Hematopoietic multipotent progenitor cell treated with erythropoietin and hydrocortisone succinate and interleukin-3 and kit ligand, for 17 days (in vitro differentiated cells): ENCODE data around the gene TNRC6C.
"Not testable (repeated sequence)": the region's sequence is repeated elsewhere in the genome, so short reads cannot be mapped to it uniquely, and the experiment has no call there.

Source experiments
- DNase-seq: peaks from one replicate; pipeline ENCODE4 v3.0.0-alpha.2; 2015; ENCODE audit warnings: low spot score

TNRC6C gene

DNA sequence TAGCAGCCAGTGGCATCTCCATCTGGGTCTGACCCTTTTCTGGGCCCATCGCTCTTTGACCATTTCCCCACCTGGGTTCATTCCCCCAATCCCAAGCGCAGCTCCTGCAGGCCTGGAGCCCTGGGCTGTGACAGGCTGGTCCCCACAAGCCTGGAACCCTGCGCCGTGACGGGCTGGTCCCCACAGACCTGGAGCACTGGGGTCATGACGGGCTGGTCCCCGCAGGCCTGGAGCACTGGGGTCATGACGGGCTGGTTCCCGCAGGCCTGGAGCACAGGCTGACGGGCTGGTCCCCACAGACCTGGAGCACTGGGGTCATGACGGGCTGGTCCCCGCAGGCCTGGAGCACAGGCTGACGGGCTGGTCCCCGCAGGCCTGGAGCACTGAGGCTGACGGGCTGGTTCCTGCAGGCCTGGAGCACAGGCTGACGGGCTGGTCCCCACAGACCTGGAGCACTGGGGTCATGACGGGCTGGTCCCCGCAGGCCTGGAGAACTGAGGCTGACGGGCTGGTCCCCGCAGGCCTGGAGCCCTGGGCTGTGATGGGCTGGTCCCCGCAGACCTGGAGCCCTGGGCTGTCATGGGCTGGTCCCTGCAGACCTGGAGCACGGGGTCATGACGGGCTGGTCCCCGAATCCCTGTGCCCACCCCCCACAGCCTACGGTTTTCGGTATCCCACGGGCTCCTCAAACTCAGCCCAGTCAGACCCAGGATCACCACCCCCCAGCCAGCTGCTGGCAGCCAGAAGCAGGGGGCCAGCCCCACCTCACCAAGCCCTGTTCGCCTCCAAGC is 153.4 kb downstream of the TNRC6C start:
- DNase-seq, result no peak

DNA sequence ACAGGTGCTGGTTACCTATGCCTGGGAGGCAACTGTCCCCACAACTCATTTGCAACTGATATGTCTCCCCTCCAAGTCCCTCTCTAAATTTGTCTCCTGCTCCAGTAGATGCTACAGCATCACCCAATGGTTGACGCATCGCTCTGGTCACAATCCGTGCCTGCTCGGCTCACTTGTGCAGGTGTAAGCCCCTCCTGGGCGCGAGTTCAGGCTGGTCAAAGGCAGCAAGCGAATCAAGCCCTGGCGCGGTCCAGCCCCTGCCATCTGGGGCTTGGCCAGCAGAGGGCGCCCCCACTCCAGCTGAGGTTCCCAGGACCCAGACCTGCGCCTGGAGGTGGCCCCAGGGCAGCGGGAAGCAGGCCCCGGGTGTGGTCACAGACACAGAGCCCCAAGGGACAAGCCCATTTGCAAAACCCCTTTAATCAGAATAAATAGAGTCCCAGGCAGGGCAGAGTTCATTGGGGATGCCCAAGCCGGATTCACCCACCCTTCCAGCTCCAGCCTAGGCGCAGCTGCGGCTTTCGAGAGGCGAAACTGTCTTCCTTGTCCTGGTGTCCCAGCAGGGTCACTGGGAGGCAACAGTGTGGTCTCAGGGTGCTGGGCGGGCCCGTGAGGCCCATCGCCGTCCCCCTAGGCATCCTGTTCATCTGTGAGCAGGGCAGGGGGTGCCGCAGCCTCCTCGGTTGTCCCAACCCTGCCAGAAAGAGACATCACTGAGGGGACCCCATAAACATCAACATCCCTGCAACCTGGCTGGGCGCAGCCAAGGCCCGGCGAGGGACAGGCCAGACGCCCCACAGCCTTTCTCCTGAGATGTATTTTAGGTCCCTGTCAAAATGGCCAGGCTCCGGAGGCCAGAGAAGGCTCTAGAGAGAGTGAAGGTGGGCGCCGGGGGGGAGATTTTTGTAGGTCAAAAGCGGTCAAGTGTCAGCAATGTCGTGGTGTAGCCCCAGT is 154.3 kb downstream of the TNRC6C start:
- peak; percentile 74 for DNase-seq

DNA sequence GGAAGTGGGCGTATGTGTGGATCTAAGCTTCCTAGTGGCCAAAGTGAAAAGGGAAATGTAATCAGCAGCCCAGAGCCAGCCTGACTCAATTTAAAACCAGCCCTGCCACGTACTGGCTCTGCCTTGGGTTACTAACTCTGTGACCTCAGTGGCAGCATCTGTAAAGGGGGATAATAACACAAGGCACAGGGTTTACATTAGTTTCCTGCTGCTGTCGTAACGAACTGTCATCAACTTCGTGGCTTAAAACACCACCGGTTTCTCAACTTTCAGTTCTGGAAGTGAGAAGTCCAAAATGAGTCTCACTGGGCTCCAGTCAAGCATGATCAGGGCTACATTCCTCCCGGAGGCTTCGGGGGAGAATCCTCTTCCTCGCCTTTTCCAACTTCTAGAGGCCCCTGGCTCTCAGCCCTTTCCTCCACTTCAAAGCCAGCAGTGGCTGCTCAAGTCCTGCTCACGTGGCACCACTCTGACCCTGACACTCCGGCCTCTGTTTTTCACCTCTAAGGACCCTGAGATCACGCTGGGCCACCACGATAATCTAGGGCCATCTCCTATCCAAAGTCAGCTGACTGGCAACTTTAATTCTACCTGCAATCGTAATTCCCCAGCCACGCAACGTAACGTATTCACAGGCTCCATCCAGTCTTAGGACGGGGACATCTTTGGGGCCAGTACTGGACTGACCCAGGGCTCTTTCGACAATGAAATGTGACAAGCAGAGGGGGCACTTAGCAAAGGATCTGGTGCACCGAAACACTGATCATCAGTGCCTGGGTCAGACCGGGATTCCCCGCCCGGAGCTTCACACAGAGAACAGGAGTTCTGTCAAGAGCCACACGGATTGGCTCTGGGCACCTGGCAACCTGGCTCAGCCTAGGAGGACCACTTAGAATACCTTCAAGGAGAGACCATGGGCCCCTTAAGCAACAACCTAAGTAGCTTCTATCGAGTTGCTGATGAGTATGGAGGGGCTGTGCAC is 155.6 kb downstream of the TNRC6C start:
- DNase-seq, result no peak

DNA sequence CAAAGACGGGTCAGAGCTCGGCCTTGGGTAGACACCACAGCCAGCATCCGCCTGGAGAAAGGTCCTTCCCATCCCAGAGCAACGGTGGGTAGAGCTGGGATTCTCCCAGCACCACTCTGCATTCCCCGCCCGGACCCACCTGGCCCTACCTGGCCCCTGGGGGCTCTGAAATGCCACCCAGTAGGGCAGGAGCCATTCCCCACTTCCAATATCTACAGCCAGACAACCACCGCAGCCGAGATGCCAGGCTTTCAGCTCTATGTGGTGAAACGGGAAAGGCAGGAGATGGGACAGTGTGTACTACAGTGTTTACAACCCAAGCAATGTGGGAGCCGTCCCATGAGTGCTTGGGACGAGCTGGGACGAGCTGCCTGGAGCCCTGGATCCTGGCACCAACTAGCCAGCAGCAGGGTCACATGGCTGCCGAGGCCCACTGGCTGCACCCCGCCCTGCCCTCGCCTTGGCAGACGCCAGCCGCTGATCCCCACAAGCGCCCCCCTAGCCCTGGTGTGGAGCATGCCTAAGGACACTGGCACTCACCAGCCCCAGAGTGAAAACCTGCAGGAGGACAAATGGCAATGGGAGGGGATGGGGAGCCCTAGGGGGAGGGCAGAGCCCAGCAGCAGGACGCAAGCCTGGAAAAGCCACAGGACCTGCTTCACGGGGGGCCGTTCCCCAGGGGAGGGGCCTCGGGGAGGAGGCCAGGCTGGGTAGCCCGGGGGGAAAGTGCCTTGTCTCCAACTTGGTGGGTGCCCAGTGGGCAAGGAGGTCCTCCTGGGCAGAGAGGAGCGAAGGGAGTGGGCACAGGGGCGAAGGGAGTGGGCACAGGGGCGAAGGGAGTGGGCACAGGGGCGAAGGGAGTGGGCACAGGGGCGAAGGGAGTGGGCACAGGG is 156.6 kb downstream of the TNRC6C start:
- no peak for DNase-seq

DNA sequence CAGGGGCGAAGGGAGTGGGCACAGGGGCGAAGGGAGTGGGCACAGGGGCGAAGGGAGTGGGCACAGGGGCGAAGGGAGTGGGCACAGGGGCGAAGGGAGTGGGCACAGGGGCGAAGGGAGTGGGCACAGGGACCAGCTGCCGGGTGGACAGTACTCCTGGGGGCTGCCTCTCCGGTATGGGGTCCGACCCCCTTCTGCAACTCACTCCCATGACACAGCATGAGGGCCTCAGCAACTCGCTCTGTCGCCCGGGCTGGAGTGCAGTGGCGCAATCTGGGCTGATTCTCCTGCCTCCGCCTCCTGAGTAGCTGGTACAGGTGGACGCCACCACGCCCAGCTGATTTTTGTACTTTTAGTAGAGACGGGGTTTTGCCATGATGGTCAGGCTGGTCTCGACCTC is 157.3 kb downstream of the TNRC6C start:
- not testable (repeated sequence) for DNase-seq

DNA sequence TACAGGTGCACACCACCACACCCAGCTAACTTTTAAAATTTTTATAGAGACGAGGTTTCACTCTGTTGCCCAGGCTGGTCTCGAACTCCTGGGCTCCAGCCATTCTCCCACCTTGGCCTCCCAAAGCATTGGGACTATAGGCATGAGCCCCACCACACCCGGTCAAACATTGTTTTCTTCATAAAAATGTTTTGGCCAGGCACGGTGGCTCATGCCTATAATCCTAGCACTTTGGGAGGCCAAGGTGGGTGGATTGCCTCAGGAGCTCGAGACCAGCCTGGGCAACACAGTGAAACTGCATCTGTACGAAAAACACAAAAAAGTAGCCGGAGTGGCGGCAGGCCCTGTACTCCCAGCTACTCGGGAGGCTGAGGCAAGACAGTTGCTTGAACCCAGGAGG is 157.9 kb downstream of the TNRC6C start:
- no peak for DNase-seq

DNA sequence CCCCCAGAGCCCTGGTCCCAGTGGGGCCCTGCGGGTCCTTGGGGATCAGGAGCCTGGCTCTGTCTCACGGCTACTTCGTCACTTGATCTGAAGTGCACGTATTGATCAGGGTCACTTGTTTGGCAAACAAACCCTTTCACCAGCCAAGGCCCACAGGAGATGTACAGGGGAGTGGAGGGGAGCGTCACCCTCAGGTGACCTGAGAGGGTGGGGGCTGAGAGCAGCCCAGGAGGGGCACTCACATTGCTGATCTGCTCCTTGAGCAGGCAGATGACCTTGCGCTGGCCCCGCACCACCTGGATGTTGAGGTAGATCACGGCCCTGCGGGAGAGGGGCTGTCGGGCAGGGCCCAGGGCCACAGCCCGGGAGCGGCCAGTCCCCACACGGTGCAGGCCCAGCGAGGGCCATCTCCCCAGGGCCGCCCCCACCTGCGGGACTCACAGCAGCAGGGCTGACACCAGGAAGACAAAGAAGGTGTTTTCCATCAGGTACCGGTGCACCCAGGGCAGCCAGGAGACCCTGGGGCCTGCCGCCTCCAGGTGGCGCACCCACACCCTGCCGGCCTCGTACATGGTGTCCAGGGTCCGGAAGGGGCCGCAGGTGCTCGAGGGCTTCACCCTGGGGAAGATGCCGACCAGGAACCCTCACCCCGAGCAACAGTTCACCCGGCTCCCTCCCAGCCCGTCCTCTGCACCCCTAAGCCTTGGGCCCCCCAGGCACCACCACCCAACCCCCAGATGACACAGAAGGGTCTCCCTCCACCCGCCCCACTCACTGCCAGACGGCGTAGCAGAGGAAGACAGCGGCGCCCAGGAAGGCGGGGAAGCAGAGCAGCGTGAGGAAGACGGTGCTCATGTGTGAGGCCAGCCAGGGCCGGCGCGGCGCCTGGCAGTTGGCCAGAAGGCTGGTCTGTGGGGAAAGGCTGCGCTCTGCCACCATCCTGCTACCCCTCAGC is 158.8 kb downstream of the TNRC6C start:
- DNase-seq, result no peak

DNA sequence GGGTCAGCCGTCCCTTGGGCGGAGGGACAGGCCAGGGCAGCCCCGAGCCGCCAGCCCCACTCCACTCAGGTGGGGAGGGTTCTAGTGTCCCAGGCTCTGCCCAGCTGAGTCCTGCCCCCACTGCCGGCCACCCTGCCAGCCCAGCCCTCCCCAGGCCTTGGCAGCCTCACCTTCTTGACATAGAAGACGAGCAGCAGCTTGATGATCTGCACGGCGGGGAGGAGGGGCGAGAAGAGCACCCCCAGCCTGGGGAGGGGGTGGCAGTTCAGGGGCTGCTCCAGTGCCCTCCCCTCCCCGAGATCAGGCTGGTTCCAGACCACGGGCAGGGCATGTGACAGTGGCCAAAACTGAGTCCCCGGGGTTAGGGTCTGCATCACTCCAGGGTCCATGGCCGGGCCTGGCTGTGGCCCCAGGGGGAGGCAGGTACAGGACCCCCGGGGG is 160.3 kb downstream of the TNRC6C start:
- DNase-seq, result no peak

DNA sequence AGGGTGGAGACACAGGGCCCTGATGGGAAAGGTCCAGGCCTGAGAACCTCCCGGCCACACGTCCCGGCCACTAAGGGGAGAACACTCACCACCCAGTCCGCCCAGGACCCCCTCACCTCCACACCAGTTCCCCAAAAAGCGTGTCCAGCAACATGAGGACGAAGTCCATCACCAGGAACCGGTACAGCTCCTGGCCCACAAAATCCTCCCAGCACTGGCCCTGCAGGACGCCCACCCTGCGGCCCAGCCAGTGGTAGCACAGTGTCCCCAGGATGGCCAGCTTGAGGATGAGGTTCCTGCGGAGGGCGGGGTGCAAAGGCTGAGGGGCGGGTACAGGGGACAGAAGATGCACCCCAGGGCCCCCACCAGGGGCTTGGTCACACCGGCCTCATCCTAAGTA is 162.0 kb downstream of the TNRC6C start:
- no peak for DNase-seq

DNA sequence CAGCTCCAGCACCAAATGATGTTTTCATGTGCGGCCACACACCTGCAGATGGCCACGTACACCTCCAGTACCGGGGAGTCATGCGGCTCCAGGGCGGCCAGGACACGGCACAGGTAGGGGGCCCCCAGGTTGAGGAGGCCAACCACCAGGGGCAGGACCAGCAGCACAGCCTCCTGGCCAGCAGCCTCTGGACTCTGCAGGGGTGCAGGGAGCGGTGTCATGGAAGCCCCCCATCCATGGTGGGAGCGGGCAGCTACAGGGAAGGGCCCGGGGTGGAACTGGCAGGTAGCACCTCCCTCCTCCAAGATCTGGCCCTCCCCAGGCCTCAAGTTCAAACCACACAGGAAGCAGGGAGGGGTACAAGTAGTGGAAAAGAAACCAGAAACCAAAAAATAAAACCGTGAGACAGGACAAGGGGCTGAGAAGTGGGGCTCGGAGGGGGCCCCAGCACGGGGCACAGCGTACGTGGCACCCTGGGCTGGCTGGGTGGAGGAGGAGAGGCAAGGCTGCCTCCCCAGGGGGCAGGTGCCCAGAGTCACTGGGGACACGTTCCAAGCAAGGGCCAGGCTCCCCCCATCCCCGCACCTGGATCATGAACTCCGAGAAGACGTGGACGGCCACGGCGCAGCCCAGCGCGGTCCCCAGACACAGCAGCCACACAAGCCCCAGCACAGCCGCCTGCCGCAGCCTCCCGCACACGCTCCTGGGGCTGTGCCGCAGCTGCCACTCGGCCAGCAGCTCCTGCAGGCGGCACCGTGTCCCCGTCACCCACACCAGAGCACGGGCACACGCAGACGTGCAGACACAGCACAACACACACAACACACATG is 162.7 kb downstream of the TNRC6C start:
- DNase-seq, result no peak

DNA sequence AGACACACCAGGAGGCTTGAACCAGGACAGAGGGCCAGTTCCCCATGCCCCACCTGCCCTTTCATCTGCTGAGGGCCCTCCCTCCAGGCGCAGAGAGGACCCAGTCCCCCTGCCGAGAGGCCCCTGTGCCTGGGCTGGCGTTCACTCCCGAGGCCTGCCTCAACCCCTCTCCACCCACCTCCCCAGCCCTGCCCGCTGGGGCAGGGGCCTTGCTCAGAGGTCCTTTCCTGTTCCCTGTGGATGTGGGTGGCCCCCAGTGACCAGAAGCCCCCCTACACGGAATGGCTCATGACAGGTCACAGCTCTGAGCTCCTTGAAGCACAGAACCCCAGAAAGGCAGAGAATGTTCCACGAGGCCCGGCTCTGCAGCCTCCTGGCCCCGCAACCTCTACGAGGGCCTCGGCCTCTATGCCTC is 163.3 kb downstream of the TNRC6C start:
- no peak for DNase-seq

DNA sequence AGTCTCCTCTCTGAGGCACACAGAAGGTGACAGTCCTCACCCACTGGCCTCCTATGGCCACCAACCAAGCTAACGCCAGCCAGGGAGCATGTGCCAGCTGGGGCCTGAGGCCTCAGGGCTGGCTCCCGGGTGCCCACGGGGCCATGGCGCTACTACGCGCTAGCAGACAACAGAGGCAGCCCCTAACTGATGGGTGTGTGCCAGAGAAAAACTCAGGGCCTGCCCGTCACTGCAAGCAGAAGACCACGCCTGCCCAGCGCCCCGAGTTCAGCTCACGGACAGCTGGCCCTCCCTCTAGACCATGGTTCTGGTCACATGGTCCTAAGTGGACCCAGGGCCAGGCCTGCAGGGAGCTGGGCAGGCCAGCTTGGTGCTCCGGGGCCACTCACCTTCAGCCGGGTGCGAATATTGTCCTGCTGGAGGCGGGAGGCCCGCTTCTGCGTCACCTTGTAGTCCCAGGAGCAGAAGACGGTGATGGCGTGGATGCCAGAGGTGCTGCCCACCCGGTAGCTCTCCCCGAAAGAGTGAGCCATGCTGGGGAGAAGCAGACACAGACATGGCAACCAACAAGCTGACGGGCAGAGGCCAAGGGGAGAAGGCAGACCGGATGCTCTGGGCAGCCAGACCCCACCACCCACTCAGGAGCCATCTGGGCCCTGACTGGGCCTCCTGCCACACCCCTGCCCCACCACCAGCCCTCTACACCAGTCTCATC is 163.9 kb downstream of the TNRC6C start:
- no peak for DNase-seq

DNA sequence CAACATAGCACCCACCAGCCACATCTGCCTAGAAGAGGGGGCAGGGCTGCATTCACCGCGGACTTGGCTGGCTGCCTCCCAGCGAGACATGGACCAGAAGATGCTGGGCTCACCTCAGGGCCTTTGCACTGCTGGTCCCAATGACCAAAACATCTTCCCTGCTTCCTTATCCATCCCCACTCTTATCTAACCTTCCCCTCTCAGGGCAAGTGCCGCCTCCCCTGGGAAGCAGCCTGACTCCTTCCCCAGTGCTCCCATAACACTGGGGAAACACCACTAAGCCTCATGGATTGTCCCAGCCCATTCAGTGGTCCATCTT is 164.4 kb downstream of the TNRC6C start:
- DNase-seq, result no peak

DNA sequence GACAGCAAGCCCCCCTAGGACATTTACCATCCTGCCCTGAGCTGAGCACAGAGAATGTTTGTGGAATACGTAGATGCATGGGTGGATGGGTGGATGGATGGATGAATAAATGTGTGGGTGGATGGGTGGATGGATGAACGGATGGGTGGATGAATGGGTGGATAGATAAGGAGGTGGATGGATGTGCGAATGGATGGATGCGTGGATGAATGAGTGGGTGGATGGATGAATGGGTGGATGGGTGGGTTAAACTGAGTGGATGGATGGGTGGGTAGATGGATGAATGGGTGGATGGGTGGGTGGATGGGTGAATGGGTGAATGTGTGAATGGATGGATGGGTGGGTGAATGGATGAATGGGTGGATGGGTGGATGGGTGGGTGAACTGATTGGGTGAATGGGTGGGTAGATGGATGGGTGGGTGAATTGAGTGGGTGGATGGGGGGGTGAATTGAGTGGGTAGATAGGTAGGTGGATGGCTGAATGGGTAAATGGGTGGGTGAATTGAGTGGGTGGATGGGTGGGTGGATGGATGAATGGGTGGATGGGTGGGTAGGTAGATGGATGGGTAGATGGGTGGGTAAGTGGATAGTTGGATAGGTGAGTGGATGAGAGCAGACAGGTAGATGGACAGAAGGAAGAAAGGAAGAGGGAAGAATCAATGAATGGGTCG is 164.9 kb downstream of the TNRC6C start:
- no peak for DNase-seq

DNA sequence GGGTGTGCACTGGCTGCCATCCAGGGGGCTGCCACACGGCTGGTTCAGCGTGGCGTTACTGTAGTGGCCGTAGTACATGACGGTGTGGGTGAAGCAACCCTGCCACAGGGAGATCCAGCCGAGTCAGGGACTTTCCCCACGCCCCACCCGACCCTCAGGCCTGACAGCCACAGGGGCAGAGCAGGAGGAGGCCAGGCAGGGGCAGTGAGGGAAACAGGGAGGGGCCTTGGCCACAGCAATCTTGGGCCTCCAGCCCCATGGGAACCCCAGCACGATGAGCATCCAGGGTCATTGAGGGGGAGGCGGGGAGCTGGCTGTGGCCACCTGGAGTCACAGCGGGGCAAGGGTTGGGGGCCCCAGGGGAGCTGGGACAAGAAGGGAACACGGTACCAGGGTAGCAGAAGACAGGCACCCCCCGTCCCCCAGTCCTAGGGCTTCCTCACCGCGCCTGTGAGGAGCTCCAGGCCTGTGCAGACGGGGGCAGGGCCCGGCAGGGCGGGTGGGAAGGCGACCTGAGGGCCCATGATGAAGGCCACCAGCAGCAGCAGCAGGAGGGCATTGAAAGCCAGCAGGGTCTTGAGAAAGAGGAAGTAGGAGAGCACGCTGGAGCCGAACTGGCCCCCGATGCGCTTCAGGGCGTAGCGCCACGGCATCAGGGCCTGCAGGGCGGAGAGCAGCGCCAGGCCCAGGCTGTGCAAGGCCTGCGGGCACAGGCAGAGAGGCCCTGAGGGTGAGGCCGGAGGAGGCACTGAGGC is 165.8 kb downstream of the TNRC6C start:
- DNase-seq, result no peak

DNA sequence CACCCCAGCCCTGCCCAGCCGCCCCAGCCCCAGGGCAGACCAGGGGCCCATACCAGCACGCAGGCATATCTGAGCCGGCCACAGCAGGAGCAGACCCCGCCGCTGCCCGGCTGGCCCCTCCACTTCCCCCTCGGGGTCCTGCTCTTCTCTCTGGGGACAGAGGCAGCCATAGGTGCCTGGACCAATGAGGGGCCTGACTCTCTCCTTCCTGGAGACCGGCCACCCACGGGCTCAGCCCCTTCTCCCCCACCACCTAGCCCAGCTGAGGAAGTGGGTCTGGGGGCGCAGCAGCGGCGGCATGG is 166.3 kb downstream of the TNRC6C start:
- no peak for DNase-seq
